ENCODE measurements around the gene C13orf46.
A peak's percentile ranks its signal among the peaks of the same experiment; 100 is the strongest.

The C13orf46 gene

GRCh38 chr13:113981194-113981605, 7.3 kb upstream of the C13orf46 start:
- no peak for DNase-seq (ENCODE audit: low read depth)
- no peak for TF ChIP-seq CTCF (conservative IDR thresholded peaks at IDR 0.05; ENCODE audit: control insufficient read depth, insufficient read depth, low read depth, low read length)
- H3K4me3 ChIP-seq (ENCODE audit: control insufficient read depth, low read depth, low read length), result no peak overlapping the region

- DNase-seq (ENCODE audit: low read depth), result no peak
- no peak overlapping the region for H3K4me3 ChIP-seq (ENCODE audit: control insufficient read depth, low read depth, low read length)
- no peak for TF ChIP-seq CTCF (conservative IDR thresholded peaks at IDR 0.05; ENCODE audit: control insufficient read depth, insufficient read depth, low read depth, low read length)
Observed at GRCh38 chr13:113980489-113981064, 6.7 kb upstream of the C13orf46 start.

GRCh38 chr13:113979791-113980471, 6.1 kb upstream of the C13orf46 start:
- H3K4me3 ChIP-seq (ENCODE audit: control insufficient read depth, low read depth, low read length), result no peak overlapping the region
- no peak for TF ChIP-seq CTCF (conservative IDR thresholded peaks at IDR 0.05; ENCODE audit: control insufficient read depth, insufficient read depth, low read depth, low read length)
- no peak for DNase-seq (ENCODE audit: low read depth)

GRCh38 chr13:113978741-113979481, 5.0 kb upstream of the C13orf46 start:
- H3K4me3 ChIP-seq (ENCODE audit: control insufficient read depth, low read depth, low read length), result no peak overlapping the region
- TF ChIP-seq CTCF (conservative IDR thresholded peaks at IDR 0.05; ENCODE audit: control insufficient read depth, insufficient read depth, low read depth, low read length), result no peak

GRCh38 chr13:113977976-113978375, 4.1 kb upstream of the C13orf46 start:
- no peak for TF ChIP-seq CTCF (conservative IDR thresholded peaks at IDR 0.05; ENCODE audit: control insufficient read depth, insufficient read depth, low read depth, low read length)
- H3K4me3 ChIP-seq (ENCODE audit: control insufficient read depth, low read depth, low read length), result no peak overlapping the region
- no peak for DNase-seq (ENCODE audit: low read depth)

More at GRCh38 chr13:113978741-113979481, 5.0 kb upstream of the C13orf46 start:
- no peak for DNase-seq (ENCODE audit: low read depth)

- no peak overlapping the region for H3K4me3 ChIP-seq (ENCODE audit: control insufficient read depth, low read depth, low read length)
- DNase-seq (ENCODE audit: low read depth), result peak; percentile 56
- TF ChIP-seq CTCF (conservative IDR thresholded peaks at IDR 0.05; ENCODE audit: control insufficient read depth, insufficient read depth, low read depth, low read length), result no peak
Observed at GRCh38 chr13:113976711-113977684, 3.1 kb upstream of the C13orf46 start.

Measured in fibroblast of mammary gland (primary cell).